GM18909 (cell line): Measurements from ENCODE around the gene UBXN2A.
"Not testable (repeated sequence)": the region's sequence is repeated elsewhere in the genome, so short reads cannot be mapped to it uniquely, and the experiment has no call there.

Source experiments
- ATAC-seq: cut with Tn5 transposase; IDR thresholded peaks from one replicate; pipeline ENCODE4 v1.9.1; 2021; ENCODE audit warnings: mild to moderate bottlenecking; ENCODE audit not compliant: unreplicated experiment, poor library complexity

UBXN2A gene

GRCh38 chr2:24010477-24011249, 70.4 kb downstream of the UBXN2A start:
- ATAC-seq = no peak

- ATAC-seq = no peak
Measured at GRCh38 chr2:24011250-24012104, 71.2 kb downstream of the UBXN2A start.

DNA sequence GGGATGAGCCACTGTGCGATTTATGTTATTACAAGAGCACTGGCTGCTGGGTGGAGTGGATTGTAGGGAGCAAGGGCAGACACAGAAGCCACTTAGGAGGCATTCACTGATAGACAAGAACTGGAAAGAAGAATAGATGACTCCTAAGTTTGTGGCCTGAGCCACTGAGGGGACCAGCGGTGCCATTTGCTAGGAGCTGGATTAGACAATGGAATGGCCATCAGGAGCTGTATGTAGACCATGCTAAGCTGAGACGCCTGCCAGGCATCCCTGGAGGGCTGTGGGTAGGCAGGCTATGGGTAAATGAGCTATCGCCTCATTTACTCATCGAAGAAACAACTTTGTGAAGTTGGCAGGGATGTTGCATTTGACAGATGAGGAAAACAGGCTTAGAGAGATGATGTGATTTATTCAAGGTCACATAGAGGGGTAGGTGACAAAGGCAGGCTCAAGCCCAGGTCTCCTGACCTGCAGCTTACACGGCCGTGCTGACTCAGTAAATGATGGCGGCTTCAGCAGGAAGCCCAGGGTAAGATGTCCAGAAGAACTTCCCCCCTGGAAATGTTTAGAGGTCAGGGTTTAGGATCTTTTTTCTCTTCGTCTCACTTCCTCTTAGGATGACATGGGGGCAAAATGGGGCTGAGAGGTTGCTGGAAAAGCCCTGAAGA, 72.4 kb downstream of the UBXN2A start:
- no peak for ATAC-seq

DNA sequence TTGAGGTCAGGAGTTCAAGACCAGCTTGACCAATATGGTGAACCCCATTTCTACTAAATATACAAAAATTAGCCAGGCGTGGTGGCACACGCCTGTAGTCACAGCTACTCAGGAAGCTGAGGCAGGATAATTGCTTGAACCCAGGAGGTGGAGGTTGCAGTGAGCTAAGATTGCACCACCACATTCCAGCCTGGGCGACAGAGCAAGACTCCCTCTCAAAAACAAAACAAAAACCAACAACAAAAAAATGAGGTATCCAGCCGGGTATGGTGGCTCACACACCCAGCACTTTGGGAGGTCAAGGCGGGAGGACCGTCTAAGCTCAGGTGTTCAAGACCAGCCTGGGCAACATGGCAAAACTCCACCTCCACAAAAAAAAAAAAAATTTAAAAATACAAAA, 74.6 kb downstream of the UBXN2A start:
- ATAC-seq = not testable (repeated sequence)

DNA sequence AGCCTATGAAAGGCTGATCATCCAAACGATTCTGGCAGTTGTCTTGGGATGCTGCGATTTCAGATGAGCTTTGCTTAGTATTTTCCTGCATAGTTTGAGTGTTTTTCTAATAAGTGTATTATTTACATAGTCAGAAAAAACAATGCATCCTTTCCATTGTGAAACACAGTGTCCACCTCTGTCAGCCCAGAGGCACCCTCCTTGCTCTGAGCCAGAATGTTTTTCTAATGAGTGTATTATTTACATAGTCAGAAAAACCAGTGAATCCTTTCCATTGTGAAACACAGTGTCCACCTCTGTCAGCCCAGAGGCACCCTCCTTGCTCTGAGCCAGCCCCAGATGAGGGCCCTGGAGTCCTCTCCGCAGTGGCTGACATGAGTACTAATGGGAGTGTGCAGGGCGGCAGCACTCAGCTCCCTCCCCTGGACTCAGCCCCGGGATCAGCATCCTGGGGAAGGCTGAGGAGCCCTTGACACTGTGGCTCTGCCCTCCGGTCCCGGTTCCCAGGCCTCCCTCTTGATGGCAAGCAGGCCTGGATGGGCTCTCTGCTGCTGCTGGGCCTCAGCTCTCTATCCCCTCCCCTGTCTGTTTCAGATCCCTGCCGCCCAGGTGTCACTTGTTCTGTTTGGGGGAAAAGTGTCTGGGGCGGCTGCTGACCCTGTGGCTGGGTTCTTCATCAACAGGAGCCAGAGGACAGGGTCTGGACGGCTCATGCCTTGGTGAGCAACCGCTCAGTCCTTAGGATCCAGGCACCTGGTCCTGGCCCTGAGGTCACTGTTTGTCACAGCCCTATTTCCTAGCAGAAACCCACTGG, 75.5 kb downstream of the UBXN2A start:
- ATAC-seq = no peak

DNA sequence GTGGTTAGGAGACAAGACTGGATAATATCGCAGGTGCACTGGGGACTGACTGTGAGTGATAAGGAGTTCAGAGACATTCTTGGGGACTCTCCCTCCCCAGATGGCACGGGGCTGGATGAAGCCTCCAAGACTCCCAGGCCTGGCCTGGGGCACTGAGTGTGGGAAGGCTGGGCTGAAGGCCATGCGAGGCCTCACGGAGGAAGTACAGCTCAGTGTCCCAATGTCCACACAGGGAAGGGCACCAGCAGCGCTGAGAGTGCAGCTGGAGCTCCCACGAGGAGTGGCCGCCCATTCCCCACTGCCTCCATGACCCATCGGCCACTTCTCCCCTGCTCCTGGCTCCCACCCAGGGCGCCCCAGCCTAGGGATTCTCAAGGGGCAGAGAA, 76.1 kb downstream of the UBXN2A start:
- ATAC-seq = no peak

- ATAC-seq = no peak
Measured at GRCh38 chr2:24016853-24017703, 76.8 kb downstream of the UBXN2A start.

- ATAC-seq = no peak
Measured at GRCh38 chr2:24017711-24018110, 77.4 kb downstream of the UBXN2A start.

DNA sequence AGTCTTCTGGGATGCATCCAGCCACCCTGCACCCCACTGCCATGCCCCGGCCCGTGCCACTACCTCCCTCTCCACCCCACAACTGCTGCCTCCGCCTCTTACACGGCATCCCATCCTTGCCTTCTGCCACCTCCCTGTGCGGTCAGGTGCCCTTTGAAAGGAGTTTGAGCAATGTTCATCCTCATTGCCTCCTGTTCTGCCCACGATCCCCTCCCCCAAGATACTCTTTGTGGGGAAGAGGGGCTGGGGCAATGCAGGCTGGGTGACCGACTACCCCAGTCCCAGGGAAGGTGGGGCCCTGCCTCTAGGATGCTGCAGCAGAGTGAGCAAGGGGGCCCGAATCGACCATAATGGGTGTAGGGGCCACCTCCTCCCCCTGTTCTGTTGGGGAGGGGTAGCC, 78.0 kb downstream of the UBXN2A start:
- no peak for ATAC-seq

DNA sequence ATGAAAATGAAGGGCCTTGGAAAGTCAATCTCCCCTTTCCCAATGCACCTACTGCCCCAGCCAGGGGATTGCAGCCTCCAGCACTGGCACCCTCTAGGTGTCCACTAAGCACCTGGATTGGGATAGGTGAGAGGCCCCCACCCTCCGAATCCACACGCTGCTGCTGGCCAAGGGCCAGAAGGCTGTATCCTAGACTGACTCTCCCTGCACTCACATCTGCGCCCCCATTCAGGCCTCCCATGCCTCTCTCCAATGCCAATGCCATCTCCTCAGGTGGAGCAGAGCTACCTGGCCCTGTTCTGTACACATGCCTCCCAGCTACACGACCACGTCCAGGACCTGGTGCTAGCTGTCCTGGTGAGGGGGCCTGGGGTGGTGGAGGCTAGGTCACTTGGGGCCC, 79.5 kb downstream of the UBXN2A start:
- no peak for ATAC-seq

- ATAC-seq = no peak
Measured at GRCh38 chr2:24020244-24020643, 80.0 kb downstream of the UBXN2A start.

GRCh38 chr2:24021122-24021998, 81.1 kb downstream of the UBXN2A start:
- no peak for ATAC-seq

DNA sequence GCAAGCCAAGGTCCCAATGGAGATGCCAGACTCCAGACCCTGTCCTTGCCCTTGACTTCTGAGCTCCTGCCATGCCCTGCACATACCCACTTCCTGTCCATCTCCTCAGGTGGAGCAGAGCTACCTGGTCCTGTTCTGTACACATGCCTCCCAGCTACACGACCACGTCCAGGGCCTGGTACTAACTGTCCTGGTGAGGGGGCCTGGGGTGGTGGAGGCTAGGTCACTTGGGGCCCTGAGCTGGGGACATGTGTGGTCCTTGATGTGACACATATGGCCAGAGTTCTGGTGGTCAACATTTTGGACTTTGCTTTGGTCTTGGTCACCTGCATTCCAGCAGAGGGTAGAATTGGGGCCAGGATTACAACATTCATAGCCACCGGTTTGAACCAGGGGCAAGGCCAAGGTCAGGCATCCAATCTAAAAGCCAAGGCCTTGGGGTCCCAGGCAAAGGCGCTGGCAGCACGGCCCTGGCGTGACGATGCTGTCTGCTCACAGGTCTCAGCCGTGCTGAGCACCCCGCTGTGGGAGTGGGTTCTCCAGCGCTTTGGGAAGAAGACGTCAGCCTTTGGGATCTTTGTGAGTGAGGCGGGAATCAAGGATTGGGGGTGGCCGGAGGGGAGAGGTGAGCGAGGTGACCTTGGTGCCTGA, 82.2 kb downstream of the UBXN2A start:
- no peak for ATAC-seq

DNA sequence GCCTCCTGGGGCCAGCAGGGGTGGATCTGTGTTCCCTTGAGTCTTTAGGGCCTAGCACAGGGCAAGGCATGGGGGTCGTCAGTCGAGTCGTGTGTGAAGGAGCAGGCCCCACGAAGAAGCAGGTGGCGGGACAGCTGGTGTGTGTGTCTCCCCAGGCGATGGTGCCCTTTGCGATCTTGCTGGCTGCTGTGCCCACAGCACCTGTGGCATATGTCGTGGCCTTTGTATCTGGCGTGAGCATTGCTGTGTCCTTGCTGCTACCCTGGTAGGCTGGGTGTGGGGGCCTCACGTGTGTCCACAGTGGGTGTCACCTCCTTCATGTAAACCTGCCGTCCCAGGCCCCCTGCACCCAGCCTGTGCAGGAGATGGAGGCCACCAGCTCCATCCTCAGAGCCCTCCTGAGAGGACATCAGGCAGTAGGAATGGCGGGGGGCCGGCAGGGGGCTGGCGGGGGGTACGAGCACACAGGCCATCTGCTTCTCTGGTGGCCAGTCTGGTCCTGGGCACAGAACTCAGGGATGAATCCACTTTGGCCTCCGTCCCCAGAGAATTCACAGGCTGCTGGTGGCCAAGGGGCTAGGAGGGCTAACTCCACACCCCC, 82.8 kb downstream of the UBXN2A start:
- no peak for ATAC-seq

GRCh38 chr2:24024018-24024417, 83.8 kb downstream of the UBXN2A start:
- ATAC-seq = no peak

DNA sequence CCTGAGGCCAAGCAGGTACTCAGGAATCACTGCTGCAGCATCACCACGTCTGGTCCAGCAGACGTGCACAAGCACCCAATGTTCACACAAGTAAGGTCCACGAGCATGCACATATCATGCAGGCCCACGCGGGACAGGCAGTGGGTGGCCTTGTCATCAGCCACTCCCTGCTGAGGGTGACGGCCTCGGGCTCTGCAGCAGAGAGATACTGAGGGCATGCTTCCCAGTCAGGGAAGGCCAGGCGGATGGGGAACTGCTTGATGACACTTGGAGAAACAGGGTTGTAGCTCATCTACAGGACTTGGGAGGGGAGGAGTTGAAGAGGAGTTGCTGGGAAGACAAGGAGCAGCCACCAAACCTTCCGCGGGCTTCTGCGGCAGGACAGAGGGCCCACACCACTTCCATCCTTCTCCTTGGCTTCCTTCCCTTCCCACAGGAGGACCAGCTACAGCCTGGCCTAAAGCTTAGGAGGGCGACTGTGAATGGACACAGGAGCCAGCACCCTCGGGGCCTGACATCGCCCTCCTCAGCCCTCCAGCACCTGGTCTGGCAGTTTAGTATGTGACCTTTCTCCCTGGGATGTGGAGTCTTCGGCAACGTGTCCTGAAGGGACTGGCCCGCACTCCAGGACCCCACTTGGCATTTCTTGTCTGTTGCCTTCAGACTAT, 84.9 kb downstream of the UBXN2A start:
- ATAC-seq = no peak

- no peak for ATAC-seq
Measured at GRCh38 chr2:24026233-24026632, 86.0 kb downstream of the UBXN2A start.
